H9 (cell line): ENCODE measurements around the gene LAMP1. TPM values are rescaled to one million over a fixed set of nuclear protein-coding genes. Genes with fewer than 3 reads are reported as not detected.

Experiments used
- DNase-seq: peaks from one replicate; pipeline ENCODE4 v3.0.0-alpha.2; 2017
- H2AFZ ChIP-seq: one replicate; pipeline ENCODE4 v1.6.1; 2013; ENCODE audit warnings: mild to moderate bottlenecking, low read length, control low read depth, moderate library complexity
- H2AK5ac ChIP-seq: 2 replicates; pipeline ENCODE4 v1.6.1; 2013; ENCODE audit warnings: low read length, control low read depth, mixed read lengths; ENCODE audit not compliant: insufficient read length
- H2BK120ac ChIP-seq: one replicate; pipeline ENCODE4 v1.6.1; 2013; ENCODE audit warnings: low read depth, mild to moderate bottlenecking, low read length, control low read depth, inconsistent platforms; ENCODE audit not compliant: poor library complexity, severe bottlenecking
- H2BK12ac ChIP-seq: 2 replicates; pipeline ENCODE4 v1.6.1; 2013; ENCODE audit warnings: low read length, control low read depth, mixed read lengths, low read depth; ENCODE audit not compliant: insufficient read length
- H2BK15ac ChIP-seq: 2 replicates; pipeline ENCODE4 v1.6.1; 2013; ENCODE audit warnings: low read depth, low read length, control low read depth
- H2BK20ac ChIP-seq: one replicate; pipeline ENCODE4 v1.6.1; 2013; ENCODE audit warnings: low read depth, mild to moderate bottlenecking, low read length, control low read depth, inconsistent platforms; ENCODE audit not compliant: poor library complexity, severe bottlenecking
- H2BK5ac ChIP-seq: 2 replicates; pipeline ENCODE4 v1.6.1; 2013; ENCODE audit warnings: low read length, control low read depth, mixed read lengths; ENCODE audit not compliant: insufficient read length
- H3K14ac ChIP-seq: 2 replicates; pipeline ENCODE4 v1.6.1; 2013; ENCODE audit warnings: low read length, control low read depth; ENCODE audit not compliant: insufficient read depth
- H3K18ac ChIP-seq: 2 replicates; pipeline ENCODE4 v1.6.1; 2013; ENCODE audit warnings: low read depth, mild to moderate bottlenecking, mixed read lengths, low read length, control low read depth; ENCODE audit not compliant: insufficient read length
- H3K23ac ChIP-seq: 2 replicates; pipeline ENCODE4 v1.6.1; 2013; ENCODE audit warnings: low read length, control low read depth, mixed read lengths, low read depth; ENCODE audit not compliant: insufficient read length
- H3K23me2 ChIP-seq: 2 replicates; pipeline ENCODE4 v1.6.1; 2013; ENCODE audit warnings: low read depth, mild to moderate bottlenecking, mixed read lengths, low read length, control low read depth; ENCODE audit not compliant: insufficient read length, poor library complexity, severe bottlenecking
- H3K27ac ChIP-seq: 2 replicates; pipeline ENCODE4 v1.5.1; 2013; ENCODE audit warnings: low read length, control low read depth, mixed read lengths, low read depth; ENCODE audit not compliant: insufficient read length
- H3K27me3 ChIP-seq: 2 replicates; pipeline ENCODE4 v1.6.1; 2013; ENCODE audit warnings: low read length, control low read depth, inconsistent platforms; ENCODE audit not compliant: insufficient read depth
- H3K4ac ChIP-seq: 2 replicates; pipeline ENCODE4 v1.6.1; 2013; ENCODE audit warnings: low read depth, mild to moderate bottlenecking, control low read depth, inconsistent platforms, low read length, moderate library complexity
- H3K4me1 ChIP-seq: 2 replicates; pipeline ENCODE4 v1.6.1; 2013; ENCODE audit warnings: low read length, control low read depth, inconsistent platforms; ENCODE audit not compliant: insufficient read depth
- H3K4me2 ChIP-seq: 2 replicates; pipeline ENCODE4 v1.6.1; 2013; ENCODE audit warnings: low read length, control low read depth, mixed read lengths; ENCODE audit not compliant: insufficient read length, insufficient read depth
- H3K56ac ChIP-seq: 2 replicates; pipeline ENCODE4 v1.6.1; 2013; ENCODE audit warnings: low read depth, mild to moderate bottlenecking, mixed read lengths, low read length, control low read depth; ENCODE audit not compliant: insufficient read length
- H3K79me1 ChIP-seq: 2 replicates; pipeline ENCODE4 v1.6.1; 2013; ENCODE audit warnings: low read depth, mild to moderate bottlenecking, moderate library complexity, low read length, control low read depth, inconsistent platforms; ENCODE audit not compliant: insufficient read depth, poor library complexity, severe bottlenecking
- H3K79me2 ChIP-seq: 2 replicates; pipeline ENCODE4 v1.6.1; 2013; ENCODE audit warnings: low read length, control low read depth, inconsistent platforms; ENCODE audit not compliant: insufficient read depth
- H3K9ac ChIP-seq: 2 replicates; pipeline ENCODE4 v1.6.1; 2013; ENCODE audit warnings: low read length, control low read depth, mixed read lengths; ENCODE audit not compliant: insufficient read length; ENCODE audit errors: extremely low read depth
- H3K9me3 ChIP-seq: one replicate; pipeline ENCODE4 v1.6.1; 2013; ENCODE audit warnings: low read depth, low read length, inconsistent platforms; ENCODE audit not compliant: control insufficient read depth
- H3T11ph ChIP-seq: one replicate; pipeline ENCODE4 v1.6.1; 2013; ENCODE audit warnings: mild to moderate bottlenecking, low read length, control low read depth, inconsistent platforms
- H4K20me1 ChIP-seq: one replicate; pipeline ENCODE4 v1.6.1; 2013; ENCODE audit not compliant: control insufficient read depth, insufficient read length, insufficient read depth
- H4K5ac ChIP-seq: 2 replicates; pipeline ENCODE4 v1.6.1; 2013; ENCODE audit warnings: low read depth, mild to moderate bottlenecking, mixed read lengths, low read length, control low read depth; ENCODE audit not compliant: insufficient read length
- H4K8ac ChIP-seq: replicated peaks from 2 replicates; pipeline ENCODE4 v1.6.1; 2013; ENCODE audit warnings: low read length, control low read depth, mixed read lengths, low read depth; ENCODE audit not compliant: insufficient read length
- H4K91ac ChIP-seq: 2 replicates; pipeline ENCODE4 v1.6.1; 2013; ENCODE audit warnings: low read depth, mild to moderate bottlenecking, moderate library complexity, mixed read lengths, low read length, control low read depth; ENCODE audit not compliant: insufficient read length
- H3K27ac Mint-ChIP-seq, 3 experiments: 2 replicates in 2 of 3; 3 replicates in 1 of 3; pipeline ENCODE4 v1.8.0; 2020 to 2021; ENCODE audit warnings: mixed read lengths in 3 of 3, mild to moderate bottlenecking in 1 of 3, moderate library complexity in 1 of 3
- H3K27me3 Mint-ChIP-seq: 2 replicates; pipeline ENCODE4 v1.8.0; 2021; ENCODE audit warnings: low read depth, mild to moderate bottlenecking, moderate library complexity, mixed read lengths
- H3K36me3 Mint-ChIP-seq, 3 experiments: 2 replicates in 2 of 3; 3 replicates in 1 of 3; pipeline ENCODE4 v1.8.0; 2020 to 2021; ENCODE audit warnings: low read depth in 3 of 3, mixed read lengths in 3 of 3; ENCODE audit not compliant: insufficient read depth in 1 of 3
- H3K4me1 Mint-ChIP-seq, 2 experiments: 2 replicates each; pipeline ENCODE4 v1.8.0; 2020; ENCODE audit warnings: mixed read lengths in 2 of 2
- H3K4me3 Mint-ChIP-seq, 2 experiments: 2 replicates in 1 of 2; 3 replicates in 1 of 2; pipeline ENCODE4 v1.8.0; 2020 to 2021; ENCODE audit warnings: mild to moderate bottlenecking in 2 of 2, mixed read lengths in 2 of 2, moderate library complexity in 1 of 2
- H3K9me3 Mint-ChIP-seq, 2 experiments: 2 replicates in 1 of 2; 3 replicates in 1 of 2; pipeline ENCODE4 v1.8.0; 2020; ENCODE audit warnings: mild to moderate bottlenecking in 2 of 2, mixed read lengths in 2 of 2, moderate library complexity in 1 of 2
- CTCF ChIP-seq: fragments of 200-600 bp; sonication (generic); conservative IDR thresholded peaks from 3 replicates; pipeline ENCODE4 v1.8.0; 2021; ENCODE audit warnings: antibody characterized with exemption, mild to moderate bottlenecking
- WGBS: extraction: QIAGEN DNeasy Blood & Tissue Kit; methylation state at CpG from one replicate; pipeline ENCODE4 v1.1.7; 2013; ENCODE audit warnings: missing lambda C conversion rate, low lambda C conversion rate, mixed read lengths; ENCODE audit not compliant: insufficient read length; ENCODE audit errors: extremely low coverage; 5-methylcytosine and 5-hydroxymethylcytosine counted together
- total RNA-seq: library from RNA; stranded (reverse); gene quantifications from 2 replicates; pipeline ENCODE4 v1.2.1, GENCODE V29; 2021

Gene LAMP1
- total RNA-seq, 1 experiment from 2014 or later = 131 TPM

- Histone ChIP-seq H4K5ac (no peak overlapping the region), H3K79me2 (no peaks in the 10 kb centered on the region), H2BK5ac (no peak overlapping the region), H4K20me1 (no peaks in the 10 kb centered on the region), H3K56ac (no peak overlapping the region), H2BK120ac (no peak overlapping the region), H3K27me3 (no peaks in the 10 kb centered on the region), H4K8ac (no peak overlapping the region), H3K18ac (no peak overlapping the region), H3K4ac (no peak overlapping the region), H3K9me3 (no peaks in the 10 kb centered on the region), H2AFZ (no peak overlapping the region), H3K14ac (no peak overlapping the region), H3K79me1 (no peaks in the 10 kb centered on the region), H4K91ac (no peak overlapping the region), H2BK20ac (no peak overlapping the region), H3K4me1 (no peaks in the 10 kb centered on the region), H3K23me2 (no peaks in the 10 kb centered on the region), H2BK12ac (no peak overlapping the region), H3K4me2 (no peak overlapping the region), H2AK5ac (no peak overlapping the region), H3K23ac (no peak overlapping the region), H3T11ph (no peak overlapping the region), H3K9ac (no peak overlapping the region), H2BK15ac (no peak overlapping the region), H3K27ac (no peak overlapping the region)
- Mint-ChIP-seq H3K27me3 (no peaks in the 10 kb centered on the region), H3K4me1 (no peaks in the 10 kb centered on the region; a peak in 1 of 4 replicates), H3K4me3 (no peak overlapping the region), H3K9me3 (peaks cover 0 to 3% of the 10 kb centered on the region in 2 experiments; a peak in 2 of 5 replicates), H3K36me3 (peaks cover 53 to 66% (median 64%) of the 10 kb centered on the region in 3 experiments), H3K27ac (peak overlapping the region in 1 of 3 experiments; percentile 49; a peak in 1 of 7 replicates)
- WGBS = no CpG with 5 or more reads among the region's 20 CpGs
- TF ChIP-seq CTCF = no peak
- DNase-seq = no peak
Observed at GRCh38 chr13:113350938-113351335, 53.9 kb downstream of the LAMP1 start.
